Left lung (tissue), 10 donors: Measurements from ENCODE around the gene ARHGEF33. TPM values are rescaled to one million over a fixed set of nuclear protein-coding genes. Genes with fewer than 3 reads are reported as not detected.

Experiments
- ATAC-seq: fragments of 200-7000 bp; cut with Tn5 transposase; one replicate; pipeline ENCODE4 v1.9.1; 2020; ENCODE audit warnings: moderate library complexity
- DNase-seq, 4 donors: peaks; one replicate each; pipeline ENCODE4 v3.0.0-alpha.2; 2013 to 2020
- H3K27ac ChIP-seq, 2 donors: fragments of 200-600 bp; sonication (generic) in 1 of 2; one replicate each; pipeline versions ENCODE4 v1.5.0 to v1.8.0; 2020 to 2021
- H3K27me3 ChIP-seq, 2 donors: fragments of 200-600 bp; sonication (generic) in 1 of 2; one replicate each; pipeline versions ENCODE4 v1.5.0 to v1.8.0; 2020 to 2021
- H3K36me3 ChIP-seq, 2 donors: fragments of 200-600 bp; sonication (generic) in 1 of 2; one replicate each; pipeline versions ENCODE4 v1.5.0 to v1.8.0; 2020 to 2021
- H3K4me1 ChIP-seq, 2 donors: fragments of 200-600 bp; one replicate each; pipeline ENCODE4 v1.8.0; 2021
- H3K4me3 ChIP-seq, 2 donors: fragments of 200-600 bp; sonication (generic) in 1 of 2; one replicate each; pipeline versions ENCODE4 v1.5.0 to v1.8.0; 2020 to 2021; ENCODE audit warnings: mild to moderate bottlenecking in 1 of 2
- H3K9me3 ChIP-seq, 2 donors: fragments of 200-600 bp; sonication (generic) in 1 of 2; one replicate each; pipeline versions ENCODE4 v1.5.0 to v1.8.0; 2020 to 2021
- intact Hi-C, 2 donors: fragments of 100-400 bp; cut with DNase I; formaldehyde crosslinking; loops; one replicate each; pipeline versions ENCODE4 v1.11.2 to v1.14.2; 2022
- polyA plus RNA-seq, 6 donors: library from polyadenylated mRNA; unstranded; fragments of 120-200 nt; gene quantifications; one replicate each; pipeline ENCODE4 v1.2.1, GENCODE V29; 2013; ENCODE audit not compliant: insufficient read length in 6 of 6
- total RNA-seq, 2 donors: library from RNA; stranded (reverse); fragmentation: NEBNext Ultra II Directional; extraction: Animal tissue kit (Norgen Biotek cat#: 25700); gene quantifications; one replicate each; pipeline ENCODE4 v1.2.1, GENCODE V29; 2021
- TF ChIP-seq, protein P1 (sequence below), 2 donors: fragments of 200-600 bp; sonication (generic) in 1 of 2; IDR thresholded peaks; one replicate each; pipeline versions ENCODE4 v1.5.0 to v1.8.0; 2021; ENCODE audit warnings: antibody characterized with exemption in 2 of 2
- donor health status: DM: no; HTN: yes; CAD: no.
- donor health status: DM: no; HTN: no; CAD: no.

ARHGEF33 gene
- total and polyA plus RNA-seq, 8 donors = 0.82 to 4.1 (median 3.0) TPM

DNA sequence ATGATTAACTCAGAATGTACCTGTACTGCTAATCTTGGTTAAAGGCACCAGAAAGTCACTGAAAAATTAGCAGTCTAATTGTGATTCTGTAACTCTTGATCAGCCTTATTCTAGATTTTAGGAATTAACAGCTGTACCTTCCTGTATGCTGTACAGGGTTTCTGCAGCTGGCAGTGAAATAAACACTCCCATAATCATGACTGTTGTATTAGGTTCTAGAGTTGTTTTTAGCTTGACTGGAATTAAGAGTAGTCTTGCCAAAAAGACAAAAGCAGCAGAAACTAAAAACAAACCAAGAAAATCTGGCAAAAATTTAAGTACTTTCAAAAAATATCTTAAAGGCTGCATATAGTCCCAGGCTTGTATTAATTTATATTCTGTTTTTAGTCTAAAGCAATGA lies 127.7 kb downstream of the ARHGEF33 start:
- no peak for DNase-seq
- peaks cover 0 to 16% of the 10 kb centered on the region in 2 donors for H3K36me3 ChIP-seq
- H3K4me1 ChIP-seq = no peaks in the 10 kb centered on the region
- H3K9me3 ChIP-seq = no peaks in the 10 kb centered on the region
- no peak overlapping the region for H3K4me3 ChIP-seq
- TF ChIP-seq, protein P1, sequence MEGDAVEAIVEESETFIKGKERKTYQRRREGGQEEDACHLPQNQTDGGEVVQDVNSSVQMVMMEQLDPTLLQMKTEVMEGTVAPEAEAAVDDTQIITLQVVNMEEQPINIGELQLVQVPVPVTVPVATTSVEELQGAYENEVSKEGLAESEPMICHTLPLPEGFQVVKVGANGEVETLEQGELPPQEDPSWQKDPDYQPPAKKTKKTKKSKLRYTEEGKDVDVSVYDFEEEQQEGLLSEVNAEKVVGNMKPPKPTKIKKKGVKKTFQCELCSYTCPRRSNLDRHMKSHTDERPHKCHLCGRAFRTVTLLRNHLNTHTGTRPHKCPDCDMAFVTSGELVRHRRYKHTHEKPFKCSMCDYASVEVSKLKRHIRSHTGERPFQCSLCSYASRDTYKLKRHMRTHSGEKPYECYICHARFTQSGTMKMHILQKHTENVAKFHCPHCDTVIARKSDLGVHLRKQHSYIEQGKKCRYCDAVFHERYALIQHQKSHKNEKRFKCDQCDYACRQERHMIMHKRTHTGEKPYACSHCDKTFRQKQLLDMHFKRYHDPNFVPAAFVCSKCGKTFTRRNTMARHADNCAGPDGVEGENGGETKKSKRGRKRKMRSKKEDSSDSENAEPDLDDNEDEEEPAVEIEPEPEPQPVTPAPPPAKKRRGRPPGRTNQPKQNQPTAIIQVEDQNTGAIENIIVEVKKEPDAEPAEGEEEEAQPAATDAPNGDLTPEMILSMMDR (IDR thresholded peaks at IDR 0.05) = no peak
- H3K27me3 ChIP-seq = no peaks in the 10 kb centered on the region
- no peak overlapping the region for H3K27ac ChIP-seq
- no peak for ATAC-seq
- intact Hi-C loops = no loop called here

DNA sequence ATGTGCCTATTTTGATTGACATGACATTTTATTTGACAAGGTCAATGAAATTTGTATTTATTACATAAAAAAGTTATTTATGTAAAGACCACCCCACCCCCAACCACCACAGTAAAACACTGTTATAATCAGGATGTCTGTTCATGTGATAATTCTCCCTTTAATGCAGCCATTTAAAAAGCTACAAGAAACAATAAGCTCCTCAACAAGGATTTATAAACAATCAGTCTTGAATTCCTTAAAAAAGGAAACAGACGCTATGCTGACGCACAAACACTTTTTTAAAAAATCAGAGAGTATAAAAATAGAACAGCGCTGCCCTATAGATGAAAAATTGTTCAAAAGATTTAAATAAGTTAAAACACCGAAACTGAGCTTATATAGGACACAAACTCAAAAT lies 129.0 kb downstream of the ARHGEF33 start:
- H3K4me3 ChIP-seq = no peak overlapping the region
- no peak for DNase-seq
- peaks cover 0 to 16% of the 10 kb centered on the region in 2 donors for H3K36me3 ChIP-seq
- no peaks in the 10 kb centered on the region for H3K27me3 ChIP-seq
- peak overlapping the region; percentile 14 to 33 for H3K27ac ChIP-seq
- TF ChIP-seq, protein P1 (IDR thresholded peaks at IDR 0.05) = no peak
- intact Hi-C loops = no loop called here
- H3K4me1 ChIP-seq = no peaks in the 10 kb centered on the region
- ATAC-seq = no peak
- no peaks in the 10 kb centered on the region for H3K9me3 ChIP-seq

DNA sequence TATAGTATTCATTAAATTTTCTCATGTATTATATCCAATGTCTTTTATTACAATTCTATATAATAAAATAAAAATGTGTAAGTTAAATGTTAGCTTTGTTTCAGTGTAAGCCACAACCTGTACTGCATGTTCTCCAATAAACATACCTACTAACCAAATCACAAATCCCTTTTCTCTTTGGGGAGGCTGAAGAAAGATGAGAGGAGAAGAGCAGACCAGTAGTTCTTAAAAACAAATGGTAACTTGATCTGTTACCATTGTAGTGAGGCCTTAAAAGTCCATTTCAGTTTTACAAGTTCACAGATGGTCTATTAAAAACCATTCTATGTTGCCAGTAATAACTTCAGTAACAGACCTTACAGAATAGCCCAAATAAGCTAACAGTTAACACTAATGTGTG lies 130.7 kb downstream of the ARHGEF33 start:
- TF ChIP-seq, protein P1 (IDR thresholded peaks at IDR 0.05) = no peak
- no peak overlapping the region for H3K27ac ChIP-seq
- DNase-seq = no peak

DNA sequence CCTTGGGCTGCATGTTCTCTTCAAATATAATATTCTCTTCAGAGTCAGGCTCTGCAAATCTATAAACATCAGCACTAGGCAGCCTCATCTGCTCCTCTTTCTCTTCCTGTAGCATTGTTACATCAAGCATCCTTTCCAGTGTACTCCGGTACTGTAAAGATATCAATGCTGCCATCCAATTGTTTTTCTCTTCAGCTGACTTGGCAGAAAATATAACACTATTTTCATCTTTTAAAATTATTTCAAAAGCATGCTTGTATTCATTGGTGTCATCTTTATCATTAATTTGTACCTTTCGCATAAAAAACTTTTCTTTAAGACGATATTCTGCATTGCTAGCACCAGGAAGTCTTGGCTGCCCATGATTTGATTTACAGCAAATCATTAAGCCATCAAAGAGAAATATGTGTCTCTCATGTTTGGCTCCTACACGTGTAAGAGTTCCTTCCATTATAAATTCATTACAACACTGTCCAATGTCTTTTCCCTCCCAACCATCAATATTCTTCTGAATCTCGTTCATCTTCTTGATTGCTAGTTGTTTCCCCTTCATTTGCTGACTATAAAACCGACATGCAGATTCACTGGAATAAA lies 133.1 kb downstream of the ARHGEF33 start:
- H3K4me3 ChIP-seq = no peak overlapping the region
- no peaks in the 10 kb centered on the region for H3K9me3 ChIP-seq
- TF ChIP-seq, protein P1 (IDR thresholded peaks at IDR 0.05) = no peak
- intact Hi-C loops = no loop called here
- no peak for ATAC-seq
- peak overlapping the region; percentile 9 to 46 for H3K27ac ChIP-seq
- DNase-seq = no peak
- H3K27me3 ChIP-seq = no peaks in the 10 kb centered on the region
- H3K4me1 ChIP-seq = no peaks in the 10 kb centered on the region
- peaks cover 0 to 16% of the 10 kb centered on the region in 2 donors for H3K36me3 ChIP-seq

More for the DNA sequence above, 130.7 kb downstream of the ARHGEF33 start:
- Histone ChIP-seq H3K27me3 (no peaks in the 10 kb centered on the region), H3K4me3 (no peak overlapping the region), H3K9me3 (no peaks in the 10 kb centered on the region), H3K4me1 (no peaks in the 10 kb centered on the region), H3K36me3 (peaks cover 0 to 13% of the 10 kb centered on the region in 2 donors)
- intact Hi-C loops = no loop called here
- ATAC-seq = no peak

DNA sequence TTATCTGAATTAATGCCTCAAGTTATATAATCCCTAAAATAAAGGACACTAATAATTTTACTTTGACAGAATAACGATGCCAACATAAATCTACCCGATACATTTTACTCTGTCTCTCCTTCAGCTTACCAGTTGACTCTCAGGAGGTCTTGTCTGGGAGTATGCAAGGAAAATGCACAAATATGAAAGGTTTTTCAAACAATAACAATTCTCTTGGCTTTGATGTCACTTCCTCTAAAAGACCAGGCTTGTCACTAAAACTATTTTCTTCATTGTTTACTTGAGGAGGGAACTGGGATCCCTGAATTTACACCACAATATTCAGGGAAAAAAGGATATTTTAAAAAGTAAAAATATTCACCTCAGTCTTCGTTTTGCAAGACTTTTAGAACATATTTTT lies 134.0 kb downstream of the ARHGEF33 start:
- Histone ChIP-seq H3K4me1 (no peaks in the 10 kb centered on the region), H3K4me3 (no peak overlapping the region), H3K9me3 (no peaks in the 10 kb centered on the region), H3K36me3 (peaks cover 0 to 16% of the 10 kb centered on the region in 2 donors), H3K27me3 (no peaks in the 10 kb centered on the region), H3K27ac (no peak overlapping the region)
- ATAC-seq = no peak
- no peak for DNase-seq
- TF ChIP-seq, protein P1 (IDR thresholded peaks at IDR 0.05) = no peak
- intact Hi-C loops = no loop called here
